ENCODE measurements around the gene MLLT6.

The MLLT6 gene

DNA sequence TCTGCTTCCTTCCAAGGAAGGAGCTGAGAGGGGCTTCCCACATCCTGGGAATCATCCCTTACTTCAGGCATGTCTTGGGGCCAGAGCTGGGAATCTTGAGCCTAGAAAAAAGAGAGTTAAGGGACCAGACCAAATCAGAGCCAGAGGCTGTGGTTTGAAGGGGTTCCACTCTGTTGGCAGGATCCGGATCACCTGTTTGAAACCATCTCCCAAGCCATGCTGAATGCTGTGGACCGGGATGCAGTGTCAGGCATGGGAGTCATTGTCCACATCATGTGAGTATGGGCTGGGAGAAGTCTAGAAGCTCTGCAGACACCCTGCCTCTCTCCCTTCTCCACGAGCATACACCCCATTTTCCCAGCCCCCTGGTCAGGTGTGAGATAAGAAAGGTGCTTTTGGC lies 57.2 kb downstream of the MLLT6 start:
- DNase-seq (ENCODE audit: low read depth in 2 of 2), result no peak

DNA sequence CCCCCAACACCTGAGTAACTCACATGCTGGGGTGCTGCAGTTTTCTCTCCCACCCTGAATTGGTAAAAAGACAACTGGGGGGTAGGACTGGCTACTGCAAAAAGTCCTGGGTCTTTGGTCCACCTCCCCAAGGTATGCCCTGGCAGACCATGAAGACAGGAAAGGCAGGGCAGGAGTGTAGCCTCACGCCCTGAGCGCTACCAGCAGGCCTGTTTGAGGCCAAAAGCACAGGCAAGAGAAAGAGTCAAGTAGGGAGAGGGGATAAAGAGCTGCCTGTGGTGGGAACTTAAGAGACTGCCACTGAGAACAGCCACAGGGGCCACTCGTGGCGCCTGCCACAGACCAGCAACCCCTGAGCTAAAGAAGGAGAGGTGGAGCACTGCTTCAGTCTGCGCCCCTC lies 61.3 kb downstream of the MLLT6 start:
- DNase-seq (ENCODE audit: low read depth in 2 of 2), result no peak

DNA sequence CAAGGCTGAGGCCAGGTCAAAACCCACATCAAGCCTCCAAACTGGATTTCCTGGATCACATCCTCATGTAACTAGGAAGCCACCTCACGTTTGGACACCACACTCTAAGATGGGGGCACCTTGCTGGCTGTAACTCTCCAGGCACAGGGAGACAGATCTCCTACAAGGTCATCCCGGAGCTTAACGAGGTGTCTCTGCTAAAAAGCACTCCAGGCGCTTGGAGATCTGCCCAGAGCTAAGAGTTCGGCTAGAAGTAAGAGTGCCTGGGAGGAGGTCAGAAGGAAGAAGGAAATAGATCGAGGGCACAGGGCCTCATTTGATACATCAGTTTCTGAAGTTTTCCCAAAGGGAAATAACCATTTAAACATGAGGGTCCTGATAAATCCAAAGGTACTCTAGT lies 63.3 kb downstream of the MLLT6 start:
- DNase-seq (ENCODE audit: low read depth in 2 of 2), result no peak

DNA sequence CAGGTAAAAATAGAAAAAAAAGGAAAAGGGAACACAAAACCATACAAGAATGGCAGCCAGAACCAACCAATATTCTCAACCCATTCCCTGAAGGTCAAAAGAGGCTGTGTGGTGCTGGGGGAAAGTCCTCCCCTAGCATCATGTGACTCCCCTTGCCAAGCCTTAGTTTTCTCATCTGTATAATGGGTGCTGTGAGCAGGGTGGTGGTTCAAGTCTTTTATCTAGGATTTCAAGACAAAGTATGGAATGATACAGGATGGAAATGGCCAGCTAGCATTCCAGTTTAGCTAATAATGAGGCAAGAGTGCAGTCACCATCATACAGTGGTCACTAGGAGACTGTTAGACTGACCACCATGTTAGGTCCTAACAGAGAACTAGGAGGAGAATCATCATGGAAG lies 68.2 kb downstream of the MLLT6 start:
- DNase-seq (ENCODE audit: low read depth in 2 of 2), result no peak

GRCh38 chr17:38777641-38778250 lies 72.7 kb downstream of the MLLT6 start:
- no peak for DNase-seq (ENCODE audit: low read depth in 2 of 2)
